HTERT RPE-1 (cell line): Measurements from ENCODE around the gene TCF25.

Experiments used
- in situ Hi-C: fragments of 300-500 bp; cut with MboI; formaldehyde crosslinking; loops from 4 replicates; pipeline ENCODE4 v1.14.3; 2020; ENCODE audit warnings: low sequenced_read_pairs

TCF25 gene

GRCh38 chr16:89843409-89844350, 29.7 kb upstream of the TCF25 start:
- in situ Hi-C loops: no loop called here

GRCh38 chr16:89844739-89845339, 28.6 kb upstream of the TCF25 start:
- in situ Hi-C loops: no loop called here

GRCh38 chr16:89845417-89845816, 28.0 kb upstream of the TCF25 start:
- in situ Hi-C loops: no loop called here

- in situ Hi-C loops: no loop called here
Observed at GRCh38 chr16:89847051-89847939, 26.1 kb upstream of the TCF25 start.

GRCh38 chr16:89847940-89848297, 25.5 kb upstream of the TCF25 start:
- in situ Hi-C loops: no loop called here

GRCh38 chr16:89848974-89849373, 24.4 kb upstream of the TCF25 start:
- in situ Hi-C loops: no loop called here

- in situ Hi-C loops: no loop called here
Observed at GRCh38 chr16:89853306-89853993, 19.9 kb upstream of the TCF25 start.

- in situ Hi-C loops: no loop called here
Observed at GRCh38 chr16:89855301-89855945, 18.0 kb upstream of the TCF25 start.

GRCh38 chr16:89855986-89856385, 17.4 kb upstream of the TCF25 start:
- in situ Hi-C loops: no loop called here

- in situ Hi-C loops: no loop called here
Observed at GRCh38 chr16:89858973-89859614, 14.3 kb upstream of the TCF25 start.

- in situ Hi-C loops: no loop called here
Observed at GRCh38 chr16:89859615-89860007, 13.8 kb upstream of the TCF25 start.

- in situ Hi-C loops: no loop called here
Observed at GRCh38 chr16:89860747-89861304, 12.6 kb upstream of the TCF25 start.

GRCh38 chr16:89861648-89862047, 11.7 kb upstream of the TCF25 start:
- in situ Hi-C loops: no loop called here

- in situ Hi-C loops: no loop called here
Observed at GRCh38 chr16:89862732-89863131, 10.7 kb upstream of the TCF25 start.

- in situ Hi-C loops: no loop called here
Observed at GRCh38 chr16:89863741-89864526, 9.5 kb upstream of the TCF25 start.

GRCh38 chr16:89864527-89864820, 8.9 kb upstream of the TCF25 start:
- in situ Hi-C loops: no loop called here

GRCh38 chr16:89867918-89868317, 5.5 kb upstream of the TCF25 start:
- in situ Hi-C loops: no loop called here

- in situ Hi-C loops: no loop called here
Observed at GRCh38 chr16:89869911-89870310, 3.5 kb upstream of the TCF25 start.

GRCh38 chr16:89870440-89870839, 3.0 kb upstream of the TCF25 start:
- in situ Hi-C loops: no loop called here
